GM13976 (cell line): Measurements from ENCODE around the gene TNS3.

ENCODE experiments used
- DNase-seq: peaks from one replicate; pipeline ENCODE4 v3.0.0; 2012; ENCODE audit warnings: low spot score
- CTCF ChIP-seq: IDR thresholded peaks from 2 replicates; pipeline ENCODE4 v1.5.1; 2012; ENCODE audit warnings: borderline replicate concordance, mild to moderate bottlenecking; ENCODE audit not compliant: insufficient read depth; ENCODE audit errors: extremely low read depth, missing control alignments, control extremely low read depth
- in situ Hi-C: fragments of 300-500 bp; cut with MboI; formaldehyde crosslinking; loops from one replicate; pipeline ENCODE4 v1.12.0; 2022; ENCODE audit warnings: low sequenced_read_pairs, mixed read lengths, inconsistent platforms; ENCODE audit not compliant: unreplicated experiment

The TNS3 gene

GRCh38 chr7:47308808-47309207 lies 273.1 kb downstream of the TNS3 start:
- TF ChIP-seq CTCF, result no peak
- no peak for DNase-seq
- in situ Hi-C loops, result no loop called here

- in situ Hi-C loops, result no loop called here
- no peak for TF ChIP-seq CTCF
- DNase-seq, result no peak
Observed at GRCh38 chr7:47307311-47307710, 274.6 kb downstream of the TNS3 start.

- in situ Hi-C loops, result no loop called here
- DNase-seq, result no peak
- no peak for TF ChIP-seq CTCF
Observed at GRCh38 chr7:47304727-47305719, 276.9 kb downstream of the TNS3 start.

- no peak for DNase-seq
- in situ Hi-C loops, result no loop called here
- TF ChIP-seq CTCF, result no peak
Observed at GRCh38 chr7:47303695-47304453, 278.0 kb downstream of the TNS3 start.

GRCh38 chr7:47303014-47303694 lies 278.8 kb downstream of the TNS3 start:
- TF ChIP-seq CTCF, result no peak
- in situ Hi-C loops, result no loop called here
- no peak for DNase-seq

GRCh38 chr7:47302560-47302959 lies 279.4 kb downstream of the TNS3 start:
- DNase-seq, result no peak
- in situ Hi-C loops, result no loop called here
- no peak for TF ChIP-seq CTCF
